NCI-H345 (cell line): ENCODE data around the gene THAP3.

Source experiments
- DNase-seq: peaks from one replicate; lab custom pipeline; 2025; lab: John Stamatoyannopoulos, UW

Gene THAP3

DNA sequence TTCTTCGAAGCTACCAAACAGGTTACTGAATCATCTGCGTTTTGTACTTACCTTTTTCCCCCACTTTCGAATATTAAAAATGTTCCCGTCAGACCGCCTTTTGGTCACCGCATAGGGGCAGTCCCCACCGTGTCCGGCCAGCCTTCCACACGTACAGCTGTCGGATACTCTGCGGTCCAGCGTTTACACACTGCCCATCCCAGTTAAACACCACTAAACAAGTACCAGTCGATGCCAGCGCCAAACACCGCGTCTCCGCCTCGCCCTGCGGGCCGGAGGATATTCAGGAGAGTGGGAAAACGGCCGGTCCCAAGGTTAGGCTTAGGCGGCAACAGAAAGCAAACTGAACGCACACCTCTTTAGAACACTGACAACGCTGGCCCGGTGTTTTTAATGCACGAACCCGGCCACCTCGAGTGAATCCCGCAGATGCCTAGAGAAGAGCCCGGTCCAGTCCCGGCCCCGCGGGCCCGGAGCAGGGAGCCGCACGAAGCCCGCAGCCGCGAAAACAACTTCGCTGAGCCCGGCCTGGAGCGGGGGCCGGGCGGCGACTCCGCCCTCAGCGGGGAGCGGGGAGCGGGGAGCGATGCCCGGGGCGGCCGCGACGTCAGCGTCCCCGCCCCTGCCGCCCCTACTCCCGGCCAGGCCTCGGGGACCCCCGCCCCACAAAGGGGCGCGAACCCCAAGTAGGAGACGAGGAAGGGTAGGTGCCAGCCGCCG is 11.9 kb upstream of the THAP3 start:
- peak; percentile 80 for DNase-seq

DNA sequence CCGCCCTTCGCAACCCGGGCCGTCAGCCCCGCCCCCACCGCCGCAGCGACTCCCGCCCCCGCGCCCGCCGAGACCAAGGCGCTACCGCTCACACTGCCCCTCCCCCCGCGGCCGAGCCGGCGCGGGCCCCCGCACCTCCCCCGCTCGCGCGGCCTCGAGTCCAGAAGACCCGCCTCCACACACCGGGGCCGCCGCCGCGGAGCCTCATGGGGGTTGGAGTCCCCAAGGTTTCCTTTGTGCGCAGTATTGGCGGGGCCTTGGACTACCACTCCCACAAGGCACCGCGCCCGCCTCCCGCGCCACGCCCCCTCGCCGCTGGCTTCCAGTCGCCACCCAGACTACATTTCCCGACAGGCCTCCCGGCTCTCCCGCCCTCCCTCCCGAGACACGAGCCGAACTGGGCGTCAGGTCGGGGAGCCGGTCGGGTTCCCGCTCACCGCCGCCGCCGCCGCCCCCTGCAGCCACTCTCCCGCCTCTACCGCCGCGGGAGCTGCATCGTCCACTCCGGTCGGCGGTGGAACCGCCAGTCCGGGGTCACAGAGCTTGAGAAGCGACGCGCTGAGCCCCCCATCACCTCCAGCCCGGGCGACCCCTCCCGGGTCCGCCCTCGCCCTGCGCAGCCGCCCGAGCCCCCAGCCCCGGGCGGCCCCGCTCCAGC is 11.2 kb upstream of the THAP3 start, which contains the start of gene PHF13:
Gene PHF13 (plus strand): TSS at position 371 of the 658 bp plus-strand sequence. CDS start 336 bp downstream, outside the sequence.
- DNase-seq: peak; percentile 99

DNA sequence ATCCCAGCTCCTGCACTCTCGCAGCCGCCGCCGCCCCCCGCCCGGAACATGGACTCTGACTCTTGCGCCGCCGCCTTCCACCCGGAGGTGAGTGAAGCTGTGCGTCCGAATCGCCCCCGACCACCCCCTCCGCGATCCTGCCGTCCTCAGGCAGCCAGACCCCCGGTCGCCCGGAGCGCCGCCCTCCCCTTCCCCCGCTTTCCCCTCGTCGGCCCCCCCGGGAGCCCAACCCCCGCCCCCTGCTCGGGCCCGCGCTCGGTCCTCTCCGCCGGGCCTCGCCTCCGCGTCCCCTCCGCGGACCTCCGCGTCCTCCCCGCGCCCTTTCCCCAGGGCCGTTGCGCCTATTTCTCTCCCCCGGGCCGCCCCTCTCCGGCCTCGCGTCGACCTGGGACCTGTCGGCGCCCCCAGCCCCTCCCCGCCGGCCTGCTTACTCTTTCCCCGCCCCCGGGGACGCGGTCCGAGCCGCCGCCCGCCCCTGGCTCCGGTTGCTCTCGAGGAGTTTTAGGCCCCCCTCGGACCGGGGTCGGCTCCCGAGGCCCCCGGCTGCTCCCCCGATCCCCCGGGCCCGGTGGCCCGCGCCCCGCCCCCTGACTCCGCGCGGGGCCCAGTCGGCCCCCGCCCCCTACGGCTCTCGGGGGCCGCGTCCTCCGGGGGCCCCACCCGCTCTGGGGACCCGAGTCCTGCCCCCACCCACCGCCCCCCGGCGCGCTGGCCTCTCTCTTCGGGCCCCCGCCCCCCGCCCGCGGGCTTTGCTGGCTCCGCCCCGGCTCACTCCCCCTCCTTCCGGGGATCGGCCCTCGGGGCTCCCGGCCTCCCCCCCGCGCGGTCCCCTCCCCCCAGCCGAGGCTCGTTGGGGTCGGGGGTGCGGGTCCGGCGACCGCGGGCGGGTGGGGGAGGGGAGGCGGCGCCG is 10.4 kb upstream of the THAP3 start:
- DNase-seq: peak; percentile 44

DNA sequence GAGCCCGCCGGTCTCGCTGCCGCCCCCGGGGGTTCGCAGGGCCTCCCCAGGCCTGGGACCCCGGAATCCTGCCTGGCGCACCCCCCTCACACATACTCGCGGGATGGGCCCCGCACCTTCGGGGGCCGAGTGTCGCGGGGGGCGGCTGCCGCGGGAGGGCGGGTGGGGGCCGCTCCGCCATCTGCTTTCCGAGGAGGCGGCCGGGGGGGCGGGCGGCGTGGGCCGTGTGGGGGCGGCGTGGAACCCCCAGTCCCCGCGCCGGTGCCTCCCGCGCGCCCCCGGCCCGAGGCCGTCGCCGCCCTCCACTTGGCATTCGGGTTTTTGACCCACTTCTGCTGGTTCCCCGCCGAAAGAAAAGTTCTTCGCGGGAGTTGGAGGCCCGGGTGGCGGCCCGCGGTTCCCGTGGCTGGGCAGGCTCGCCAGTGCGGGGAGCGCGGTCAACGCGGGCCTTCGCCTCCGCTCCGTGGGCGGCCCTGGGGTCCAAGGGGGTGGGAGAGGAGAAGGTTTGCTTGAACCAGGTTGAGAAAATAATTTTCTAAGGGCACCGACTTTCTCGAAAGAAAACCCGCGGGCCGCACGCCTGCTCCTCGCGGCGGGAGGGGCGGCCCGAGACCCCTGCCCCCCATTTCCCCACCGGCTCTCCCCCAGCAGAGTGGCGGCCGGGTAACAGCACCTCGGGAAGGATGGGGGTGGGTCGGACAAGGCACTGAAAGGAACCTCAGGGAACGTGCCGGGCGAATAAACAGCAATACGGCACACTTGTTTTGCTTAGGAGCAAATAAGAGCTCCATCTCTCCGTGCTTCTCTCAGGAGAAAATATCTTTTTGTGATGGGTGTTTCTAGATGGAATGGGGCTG is 9.5 kb upstream of the THAP3 start:
- DNase-seq: no peak

DNA sequence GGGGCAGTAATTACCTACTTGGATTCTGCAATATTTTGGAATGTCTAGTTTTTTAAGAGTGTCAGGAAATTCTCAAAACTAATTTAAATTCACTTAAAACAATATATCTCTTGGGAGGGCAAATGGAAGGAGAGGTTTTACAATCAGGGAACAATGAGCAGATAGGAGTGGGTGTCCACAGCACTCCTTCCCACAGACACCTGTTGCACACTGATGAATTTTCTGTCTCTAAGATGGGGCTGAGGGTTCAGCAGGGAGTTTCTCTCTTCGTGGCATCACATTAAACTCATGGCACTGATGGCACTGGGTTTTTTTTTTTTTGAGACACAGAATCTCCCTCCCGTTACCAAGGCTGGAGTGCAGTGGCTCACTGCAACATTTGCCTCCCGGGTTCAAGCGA is 5.6 kb upstream of the THAP3 start:
- no peak for DNase-seq

DNA sequence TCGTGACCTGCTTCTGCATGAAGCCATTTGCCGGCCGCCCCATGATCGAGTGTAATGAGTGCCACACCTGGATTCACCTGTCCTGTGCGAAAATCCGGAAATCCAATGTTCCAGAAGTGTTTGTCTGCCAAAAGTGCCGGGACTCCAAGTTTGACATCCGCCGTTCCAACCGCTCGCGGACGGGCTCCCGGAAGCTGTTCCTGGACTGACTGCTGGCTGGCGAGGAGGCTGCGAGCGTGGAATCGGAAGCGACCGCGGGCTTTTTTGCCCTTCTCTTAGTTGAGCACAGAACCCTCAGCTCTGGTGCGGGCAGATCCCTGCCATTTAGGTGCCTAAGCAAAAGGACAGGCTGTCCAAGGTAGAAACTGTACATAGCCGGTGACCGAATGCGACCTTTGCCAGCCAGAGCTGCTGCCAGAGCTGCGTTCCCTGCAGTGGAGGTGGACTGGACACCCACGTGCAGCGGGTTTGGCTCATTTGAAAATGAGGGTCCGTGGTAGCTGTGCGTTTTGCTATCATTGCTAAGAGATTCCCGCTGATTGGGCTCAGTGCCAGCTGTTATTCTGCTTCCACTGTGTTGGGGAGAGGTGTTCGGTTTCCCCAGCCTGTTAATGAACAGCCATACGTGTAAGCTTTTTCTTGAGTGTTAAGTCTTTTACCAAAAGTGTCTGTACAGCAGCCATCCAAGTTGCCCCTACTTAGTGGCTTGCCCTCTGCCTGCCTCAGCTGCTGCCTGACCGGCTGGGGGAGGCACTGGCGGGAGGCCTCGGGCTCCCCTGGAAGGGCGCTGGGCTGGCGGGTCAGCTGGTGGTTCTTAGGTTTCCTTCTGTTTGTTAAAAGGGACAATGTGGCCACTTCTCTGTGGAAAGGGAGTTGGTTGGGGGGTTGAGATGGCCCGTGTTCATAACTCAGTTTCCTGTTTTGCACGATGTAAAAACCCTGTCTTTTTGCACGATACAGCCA is 3.0 kb upstream of the THAP3 start:
- DNase-seq: no peak

DNA sequence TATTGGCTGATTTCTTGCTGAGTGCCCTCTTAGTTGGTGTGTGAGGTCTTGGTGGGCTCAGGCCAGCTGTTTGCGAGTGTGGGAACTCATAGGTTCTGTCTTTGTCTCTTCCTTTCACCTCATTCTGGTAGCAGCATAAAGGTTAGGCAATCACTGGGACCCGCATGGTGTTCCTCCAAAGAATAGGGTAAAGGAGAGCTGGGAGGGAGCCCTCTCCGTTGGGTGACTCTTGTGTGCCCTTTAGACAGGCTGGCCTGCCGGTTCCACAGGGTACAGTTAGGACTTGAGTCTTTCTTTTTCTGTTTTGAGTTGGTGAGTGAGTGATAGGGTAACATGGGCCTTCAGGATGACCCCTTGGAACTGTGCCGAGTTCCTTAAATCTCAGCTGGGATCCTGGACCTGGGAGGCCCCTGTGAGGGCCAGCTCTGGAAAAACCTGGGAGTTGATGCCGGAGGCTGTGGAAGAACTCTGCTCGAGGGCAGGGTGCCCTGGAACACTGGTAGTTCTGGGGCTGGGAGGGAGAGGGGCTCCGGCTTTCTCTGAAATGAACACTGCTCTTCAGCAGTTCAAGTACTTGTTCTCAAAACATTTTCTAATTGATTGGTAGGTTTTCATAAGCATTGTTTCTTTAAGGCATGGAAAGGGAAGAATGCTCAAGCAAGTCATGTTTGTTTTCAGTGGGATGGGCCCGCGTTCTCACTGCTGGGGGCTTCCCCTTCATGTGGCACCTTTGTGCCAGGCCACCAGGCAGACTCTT is 2.1 kb upstream of the THAP3 start:
- DNase-seq: no peak

DNA sequence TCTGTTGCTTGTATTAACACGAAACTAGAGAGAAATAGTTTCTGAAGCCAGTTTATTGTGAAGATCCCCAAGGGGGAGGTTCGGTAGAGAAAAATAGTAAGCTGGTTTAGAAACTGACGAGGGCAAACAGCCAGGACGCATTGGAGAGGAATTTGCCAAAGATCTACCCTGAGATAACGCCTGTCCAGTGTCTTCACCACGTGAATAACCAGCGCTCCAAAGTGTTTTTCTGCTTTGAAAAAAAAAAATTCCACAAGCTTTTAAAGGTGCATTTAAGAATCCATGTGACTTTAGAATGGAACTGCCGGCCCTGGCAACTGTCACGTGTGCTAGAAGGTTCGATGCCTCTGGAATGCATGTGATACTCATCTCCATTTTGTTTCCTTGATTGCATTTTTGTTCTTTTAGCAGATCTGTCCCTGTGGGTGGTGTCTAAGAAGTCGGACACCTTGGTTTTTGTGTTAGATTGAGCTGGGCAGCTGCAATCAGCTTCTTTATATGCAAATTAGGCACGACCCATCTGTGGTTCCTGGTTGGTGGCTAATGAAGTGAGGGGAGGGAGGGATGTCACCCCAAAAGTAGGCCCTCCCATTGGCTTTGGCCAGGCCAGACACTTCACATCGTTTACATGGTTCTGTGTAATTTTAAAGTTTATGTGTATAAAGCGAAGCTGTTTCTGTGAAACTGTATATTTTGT is 1.3 kb upstream of the THAP3 start:
- no peak for DNase-seq

DNA sequence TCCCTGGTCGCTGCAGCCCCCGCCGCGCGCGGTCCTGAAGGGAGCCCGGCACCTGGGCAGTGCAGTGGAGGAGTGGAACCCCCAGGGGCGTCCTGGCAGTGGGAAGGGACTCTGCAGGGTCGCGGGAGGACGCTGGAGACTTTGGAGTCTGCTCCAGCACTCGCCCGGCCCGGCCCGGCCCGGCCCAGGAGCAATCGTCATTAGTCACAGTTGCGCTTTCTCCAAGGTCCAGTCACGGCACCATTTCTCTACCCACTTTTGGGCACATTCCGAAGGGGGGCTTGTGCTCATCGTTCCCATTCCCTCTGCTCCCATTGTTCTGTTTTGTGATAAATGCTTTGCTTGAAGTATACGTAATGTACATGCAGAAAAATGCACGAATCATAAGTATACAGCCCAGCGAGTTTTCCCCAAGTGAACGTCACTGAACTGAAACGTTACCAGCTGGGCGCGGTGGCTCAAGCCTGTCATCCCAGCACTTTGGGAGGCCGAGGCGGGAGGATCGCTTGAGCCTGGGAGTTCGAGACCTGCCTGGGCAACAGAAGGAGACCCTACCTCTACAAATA is 999 bp downstream of the THAP3 start:
- no peak for DNase-seq

DNA sequence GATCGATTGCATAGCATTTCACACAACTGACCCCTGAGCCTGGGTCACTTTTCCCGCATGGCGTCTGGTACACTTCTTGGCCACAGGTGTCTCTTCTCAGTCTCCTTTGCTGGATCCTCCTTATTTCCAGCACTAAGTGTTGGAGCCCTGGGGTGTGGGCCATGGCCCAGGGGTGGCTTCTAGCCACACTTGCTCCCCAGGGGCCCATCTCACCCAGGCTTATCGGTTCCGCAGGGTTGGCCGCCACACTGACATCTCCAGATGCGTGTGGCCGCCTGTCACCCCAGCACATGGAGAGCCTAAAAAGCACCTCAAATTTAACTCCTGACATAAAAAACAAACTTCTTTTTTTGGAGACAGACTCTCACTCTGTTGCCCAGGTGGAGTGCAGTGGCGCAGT is 2.4 kb downstream of the THAP3 start:
- no peak for DNase-seq

DNA sequence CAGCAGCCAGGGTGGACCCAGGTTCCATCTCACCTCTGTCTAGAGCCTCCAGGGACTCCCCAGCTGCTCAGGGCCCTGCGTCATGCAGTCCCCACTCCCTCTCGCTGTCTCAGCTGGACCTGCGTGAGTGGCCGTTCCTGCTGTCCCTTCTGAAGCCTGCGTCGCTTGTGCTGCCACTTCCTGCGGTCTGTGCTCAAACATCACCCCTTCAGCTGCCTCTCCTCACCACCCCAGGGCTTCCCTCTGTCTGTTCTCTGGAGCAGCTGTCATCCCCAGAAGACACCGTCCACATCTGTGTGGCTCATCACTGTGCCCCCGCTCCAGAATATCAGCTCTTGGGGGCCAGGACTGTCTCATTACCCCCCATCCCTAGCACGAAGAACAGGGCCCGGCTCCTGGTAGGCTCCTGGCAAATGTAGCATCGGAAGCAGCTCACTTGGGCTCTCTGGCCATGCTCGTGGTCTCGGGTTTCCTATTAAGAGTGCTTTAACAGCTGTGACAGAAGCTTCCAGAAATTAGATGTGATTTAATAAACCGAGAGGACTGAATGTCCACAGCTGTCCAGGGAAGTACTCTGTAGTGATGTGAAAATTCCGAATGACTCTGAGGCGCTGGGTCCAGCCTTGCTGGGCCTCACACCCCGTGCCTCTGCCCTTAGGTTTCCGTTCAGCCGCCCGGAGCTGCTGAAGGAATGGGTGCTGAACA is 3.3 kb downstream of the THAP3 start:
- no peak for DNase-seq

DNA sequence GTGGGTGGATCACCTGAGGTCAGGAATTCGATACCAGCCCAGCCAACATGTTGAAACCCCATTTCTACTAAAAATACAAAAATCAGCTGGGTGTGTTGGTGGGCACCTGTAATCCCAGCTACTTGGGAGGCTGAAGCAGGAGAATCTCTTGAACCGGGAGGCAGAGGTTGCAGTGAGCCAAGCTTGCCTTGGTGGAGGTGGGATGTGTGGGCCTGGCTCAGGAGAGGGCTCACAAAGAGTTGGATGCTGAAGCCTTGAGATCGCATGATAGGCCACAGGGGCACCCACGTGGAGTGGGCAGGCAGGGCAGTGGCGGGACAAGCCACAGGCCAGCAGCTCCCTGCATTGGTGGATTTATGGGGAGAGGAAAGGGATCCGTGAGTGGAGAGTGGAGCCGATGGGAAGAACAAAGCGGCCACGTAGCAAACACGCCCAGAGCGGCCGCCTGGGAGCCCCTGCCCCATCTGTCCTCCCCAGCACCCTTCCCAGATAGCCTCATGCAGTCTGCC is 4.4 kb downstream of the THAP3 start:
- no peak for DNase-seq

DNA sequence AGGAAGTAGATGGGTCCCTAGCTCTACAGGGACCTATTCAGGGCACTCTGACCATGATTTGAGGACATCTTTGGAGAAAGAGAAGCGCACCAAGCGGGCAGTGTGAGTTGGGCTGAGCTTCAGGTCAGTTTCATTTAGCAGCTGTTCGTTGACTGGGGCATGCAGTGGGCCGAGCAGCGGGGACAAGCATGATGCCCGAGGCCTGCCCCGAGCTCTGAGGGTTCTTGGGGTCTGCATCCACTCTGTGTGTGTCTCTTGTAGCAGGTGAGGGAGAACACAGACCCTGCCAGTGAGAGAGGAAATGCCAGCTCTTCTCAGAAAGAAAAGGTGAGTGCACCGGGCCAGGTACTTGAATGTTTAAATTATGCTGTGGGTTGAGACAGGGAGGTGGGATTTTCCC is 5.4 kb downstream of the THAP3 start:
- no peak for DNase-seq

DNA sequence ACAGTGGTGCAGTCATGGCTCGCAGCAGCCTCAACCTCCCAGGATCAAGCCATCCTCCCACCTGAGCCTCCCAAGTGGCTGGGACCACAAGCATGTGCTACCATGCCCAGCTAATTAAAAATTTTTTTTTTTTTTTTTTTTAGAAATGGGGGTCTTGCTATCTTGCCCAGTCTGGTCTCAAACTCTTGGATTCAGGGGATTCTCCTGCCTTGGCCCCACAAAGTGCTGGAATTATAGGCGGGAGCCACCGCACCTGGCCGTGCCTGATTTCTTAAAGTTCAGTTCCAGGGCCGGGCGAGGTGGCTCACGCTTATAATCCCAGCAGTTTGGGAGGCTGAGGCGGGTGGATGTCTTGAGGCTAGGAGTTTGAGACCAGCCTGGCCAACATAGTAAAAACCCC is 6.4 kb downstream of the THAP3 start:
- DNase-seq: no peak

DNA sequence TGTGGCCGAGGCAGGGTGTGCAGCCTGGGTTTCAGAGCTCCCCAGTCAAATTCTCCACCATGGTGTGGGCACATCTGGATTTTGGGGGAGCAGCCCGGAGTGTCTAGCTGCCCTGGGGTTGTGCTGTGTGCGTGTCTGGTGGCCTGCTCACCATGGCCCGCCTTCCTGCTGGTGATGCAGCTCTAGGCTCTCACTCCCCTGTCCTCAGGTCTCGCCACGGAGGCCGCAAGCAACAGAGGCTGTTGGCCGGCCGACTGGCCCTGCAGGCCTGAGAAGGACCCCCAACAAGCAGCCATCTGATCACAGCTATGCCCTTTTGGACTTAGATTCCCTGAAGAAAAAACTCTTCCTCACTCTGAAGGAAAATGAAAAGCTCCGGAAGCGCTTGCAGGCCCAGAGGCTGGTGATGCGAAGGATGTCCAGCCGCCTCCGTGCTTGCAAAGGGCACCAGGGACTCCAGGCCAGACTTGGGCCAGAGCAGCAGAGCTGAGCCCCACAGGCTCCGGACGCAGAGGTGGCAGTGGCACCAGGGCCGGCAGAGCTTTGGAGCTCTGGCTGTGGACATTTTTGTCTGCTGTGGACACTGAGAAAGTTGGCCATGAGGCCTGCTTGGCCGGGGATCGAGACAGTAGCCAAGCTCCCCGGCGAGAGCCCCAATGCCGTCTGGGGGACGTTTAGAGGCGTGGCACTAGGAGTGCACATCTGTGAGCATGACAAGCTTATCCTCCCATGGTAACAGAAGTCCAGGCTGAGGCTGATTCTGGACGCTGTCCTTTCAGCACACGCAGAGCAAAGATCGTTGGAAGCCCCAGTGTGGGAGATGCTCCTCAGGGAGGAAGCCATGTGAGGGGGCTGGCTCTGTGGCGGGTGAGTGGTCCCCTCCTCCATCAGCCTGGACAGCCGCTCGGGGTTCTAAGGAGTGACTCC is 8.2 kb downstream of the THAP3 start:
- no peak for DNase-seq

DNA sequence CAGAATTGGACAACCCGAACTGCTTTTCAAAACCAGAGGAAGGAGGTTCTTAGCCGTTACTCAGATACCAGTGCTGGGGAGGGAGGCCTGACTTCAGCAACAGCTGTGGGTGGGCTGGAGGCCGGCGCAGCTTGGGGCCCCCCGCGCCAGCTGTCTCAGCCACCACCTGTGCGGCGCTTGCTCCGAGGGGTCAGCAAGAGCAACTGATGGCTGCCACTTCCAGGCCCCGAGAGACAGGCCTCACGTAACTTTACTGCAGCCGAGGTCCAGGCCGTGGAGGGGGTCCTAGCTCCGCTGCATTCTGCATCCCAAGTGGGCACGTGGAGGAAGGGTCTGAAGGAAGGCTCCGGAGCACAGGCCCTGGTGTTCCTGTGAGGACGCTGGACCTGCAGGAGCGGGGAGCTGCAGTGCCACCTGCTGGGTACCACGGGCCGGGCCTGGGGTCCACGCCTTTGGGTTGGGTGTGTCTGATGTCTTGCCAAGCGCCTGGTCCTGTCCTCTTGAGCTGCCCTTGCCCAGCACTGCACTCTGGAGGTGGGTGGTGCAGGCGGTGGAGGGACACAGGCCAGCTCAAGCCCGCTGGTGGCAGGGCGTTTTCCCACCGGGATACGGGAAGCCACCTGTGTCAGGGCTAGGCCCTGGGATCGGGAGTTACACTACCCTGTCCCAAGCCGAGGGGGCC is 9.8 kb downstream of the THAP3 start:
- no peak for DNase-seq
